ENCODE data around the gene KLHL25.

KLHL25 gene

GRCh38 chr15:85741021-85741421 lies 53.7 kb downstream of the KLHL25 start:
- H3K4me3 ChIP-seq, result no peak overlapping the region
- no peak for DNase-seq (ENCODE audit: low spot score)
- TF ChIP-seq CTCF (IDR thresholded peaks at IDR 0.05), result no peak
- no peak overlapping the region for H3K27ac ChIP-seq

- no peak overlapping the region for H3K27ac ChIP-seq
- no peak overlapping the region for H3K4me3 ChIP-seq
- no peak for TF ChIP-seq CTCF (IDR thresholded peaks at IDR 0.05)
- no peak for DNase-seq (ENCODE audit: low spot score)
These were observed 57.7 kb downstream of the KLHL25 start for GRCh38 chr15:85737061-85737460.

GRCh38 chr15:85733416-85733815 lies 61.3 kb downstream of the KLHL25 start:
- Histone ChIP-seq H3K27ac (no peak overlapping the region), H3K4me3 (no peak overlapping the region)
- DNase-seq (ENCODE audit: low spot score), result no peak
- TF ChIP-seq CTCF (IDR thresholded peaks at IDR 0.05), result no peak

GRCh38 chr15:85730001-85730820 lies 64.5 kb downstream of the KLHL25 start:
- Histone ChIP-seq H3K4me3 (no peak overlapping the region), H3K27ac (peak overlapping the region; percentile 7 to 37)
- TF ChIP-seq CTCF (IDR thresholded peaks at IDR 0.05), result peak; percentile 55
- DNase-seq (ENCODE audit: low spot score), result no peak

GRCh38 chr15:85727068-85727467 lies 67.7 kb downstream of the KLHL25 start:
- no peak for TF ChIP-seq CTCF (IDR thresholded peaks at IDR 0.05)
- no peak overlapping the region for H3K4me3 ChIP-seq
- no peak for DNase-seq (ENCODE audit: low spot score)

GRCh38 chr15:85726454-85726853 lies 68.3 kb downstream of the KLHL25 start:
- TF ChIP-seq CTCF (IDR thresholded peaks at IDR 0.05), result no peak
- no peak for DNase-seq (ENCODE audit: low spot score)
- peak overlapping the region; percentile 47 to 90 for H3K27ac ChIP-seq
- no peak overlapping the region for H3K4me3 ChIP-seq

More at GRCh38 chr15:85727068-85727467, 67.7 kb downstream of the KLHL25 start:
- H3K27ac ChIP-seq, result peak overlapping the region; percentile 47 to 90

GRCh38 chr15:85725564-85725963 lies 69.2 kb downstream of the KLHL25 start:
- TF ChIP-seq CTCF (IDR thresholded peaks at IDR 0.05), result no peak
- H3K27ac ChIP-seq, result peak overlapping the region; percentile 47 to 90
- H3K4me3 ChIP-seq, result no peak overlapping the region
- DNase-seq (ENCODE audit: low spot score), result no peak
